Caco-2 (cell line): ENCODE results near the gene CERS6. TPM values are rescaled to one million over a fixed set of nuclear protein-coding genes. Genes with fewer than 3 reads are reported as not detected.

Experiments
- BruUV-seq: library from RNA; stranded (reverse); fragments of 400-500 nt; replicated peaks from 2 replicates; lab custom pipeline; 2021; lab: Mats Ljungman, UMichigan
- CTCF ChIA-PET: fragments of 300-600 bp; sonication (Branson Sonifier 250); formaldehyde crosslinking; loops from one replicate; lab custom pipeline; 2022; ENCODE audit warnings: antibody characterized with exemption; lab: Charles Lee
- POLR2A ChIA-PET: fragments of 300-600 bp; sonication (Branson Sonifier 250); formaldehyde crosslinking; loops from one replicate; lab custom pipeline; 2022; ENCODE audit warnings: antibody characterized with exemption; lab: Charles Lee
- DNase-seq, 2 experiments: peaks; one replicate each; pipeline versions ENCODE4 v3.0.0 to v3.0.0-alpha.2; 2020 to 2022
- H3K27me3 ChIP-seq: replicated peaks from 2 replicates; pipeline ENCODE4 v1.6.0; 2011; ENCODE audit warnings: low read length; ENCODE audit not compliant: control insufficient read depth, insufficient read depth
- H3K36me3 ChIP-seq: 2 replicates; pipeline ENCODE4 v1.5.1; 2011; ENCODE audit warnings: low read length; ENCODE audit not compliant: control insufficient read depth, insufficient read depth
- H3K4me1 ChIP-seq: fragments of 250-450 bp; sonication (Bioruptor Pico); 2 replicates; pipeline ENCODE4 v1.5.1; 2020; ENCODE audit warnings: mild to moderate bottlenecking
- H3K4me3 ChIP-seq: 2 replicates; pipeline ENCODE4 v1.5.1; 2011; ENCODE audit warnings: low read depth, mild to moderate bottlenecking, control low read depth, low read length
- H3K9me3 ChIP-seq: fragments of 250-450 bp; sonication (Bioruptor Pico); 2 replicates; pipeline ENCODE4 v1.5.1; 2020; ENCODE audit warnings: mild to moderate bottlenecking, moderate library complexity
- H3K27ac Mint-ChIP-seq: one replicate; pipeline ENCODE4 v1.8.0; 2022; ENCODE audit warnings: mixed read lengths; ENCODE audit not compliant: unreplicated experiment
- H3K27me3 Mint-ChIP-seq: one replicate; pipeline ENCODE4 v1.8.0; 2022; ENCODE audit warnings: mixed read lengths; ENCODE audit not compliant: insufficient read depth, unreplicated experiment
- H3K36me3 Mint-ChIP-seq: one replicate; pipeline ENCODE4 v1.8.0; 2022; ENCODE audit warnings: mild to moderate bottlenecking, mixed read lengths; ENCODE audit not compliant: insufficient read depth, unreplicated experiment
- H3K4me1 Mint-ChIP-seq: one replicate; pipeline ENCODE4 v1.8.0; 2022; ENCODE audit warnings: low read depth, mixed read lengths; ENCODE audit not compliant: unreplicated experiment
- H3K4me3 Mint-ChIP-seq: one replicate; pipeline ENCODE4 v1.8.0; 2022; ENCODE audit warnings: mild to moderate bottlenecking, moderate library complexity, mixed read lengths; ENCODE audit not compliant: unreplicated experiment
- H3K9me3 Mint-ChIP-seq: one replicate; pipeline ENCODE4 v1.8.0; 2022; ENCODE audit warnings: mixed read lengths; ENCODE audit not compliant: unreplicated experiment
- CTCF ChIP-seq, 2 experiments: fragments of 200-600 bp in 1 of 2; IDR thresholded peaks; 1 replicate in 1 of 2; 2 replicates in 1 of 2; pipeline versions ENCODE4 v1.5.1 to v1.8.0; 2011 to 2022; ENCODE audit warnings: antibody characterized with exemption in 1 of 2, control low read depth in 1 of 2, inconsistent platforms in 1 of 2, low read depth in 1 of 2, low read length in 1 of 2, mild to moderate bottlenecking in 1 of 2, moderate library complexity in 1 of 2; ENCODE audit not compliant: insufficient read depth in 1 of 2, severe bottlenecking in 1 of 2, unreplicated experiment in 1 of 2
- intact Hi-C: fragments of 100-400 bp; cut with micrococcal nuclease; formaldehyde crosslinking; loops from one replicate; pipeline ENCODE4 v1.10.0; 2022; ENCODE audit not compliant: unreplicated experiment
- total RNA-seq: library from RNA; stranded (reverse); gene quantifications from 2 replicates; pipeline ENCODE4 v1.2.3, GENCODE V29; 2022

Gene CERS6
- total RNA-seq, 1 experiment from 2014 or later, result 32.7 TPM

GRCh38 chr2:168781191-168781817 lies 325.2 kb downstream of the CERS6 start:
- Histone ChIP-seq H3K27me3 (no peaks in the 10 kb centered on the region), H3K36me3 (no peaks in the 10 kb centered on the region), H3K4me3 (no peak overlapping the region), H3K9me3 (no peaks in the 10 kb centered on the region), H3K4me1 (peaks cover 4% of the 10 kb centered on the region; the same call in 1 of the 2 replicates)
- Mint-ChIP-seq H3K36me3 (no peaks in the 10 kb centered on the region), H3K4me3 (no peak overlapping the region), H3K9me3 (no peaks in the 10 kb centered on the region), H3K27ac (no peak overlapping the region), H3K27me3 (no peaks in the 10 kb centered on the region), H3K4me1 (peaks cover 4% of the 10 kb centered on the region)
- no peak for TF ChIP-seq CTCF (IDR thresholded peaks at IDR 0.05; ENCODE audit: insufficient read depth in 1 of 2, low read depth in 1 of 2, low read length in 1 of 2, severe bottlenecking in 1 of 2, unreplicated experiment in 1 of 2)
- ChIA-PET POLR2A (no interaction called here), CTCF (no interaction called here)
- DNase-seq, result no peak
- BruUV-seq, result no TSS peak
- intact Hi-C loops, result no loop called here

- BruUV-seq, result no TSS peak
- peaks cover 5% of the 10 kb centered on the region for H3K4me1 Mint-ChIP-seq
- CTCF ChIA-PET, result no interaction called here
- H3K4me1 ChIP-seq, result peaks cover 4% of the 10 kb centered on the region; the same call in 1 of the 2 replicates
- H3K9me3 ChIP-seq, result no peaks in the 10 kb centered on the region
- H3K4me3 ChIP-seq, result no peak overlapping the region
- TF ChIP-seq CTCF (IDR thresholded peaks at IDR 0.05; ENCODE audit: insufficient read depth in 1 of 2, low read depth in 1 of 2, low read length in 1 of 2, severe bottlenecking in 1 of 2, unreplicated experiment in 1 of 2), result no peak
- intact Hi-C loops, result no loop called here
- POLR2A ChIA-PET, result no interaction called here
- no peaks in the 10 kb centered on the region for H3K36me3 Mint-ChIP-seq
- no peaks in the 10 kb centered on the region for H3K36me3 ChIP-seq
- peaks cover 2% of the 10 kb centered on the region for H3K9me3 Mint-ChIP-seq
- no peaks in the 10 kb centered on the region for H3K27me3 Mint-ChIP-seq
- H3K27ac Mint-ChIP-seq, result no peak overlapping the region
- H3K27me3 ChIP-seq, result no peaks in the 10 kb centered on the region
- no peak for DNase-seq
- H3K4me3 Mint-ChIP-seq, result no peak overlapping the region
These were observed 326.2 kb downstream of the CERS6 start for GRCh38 chr2:168782271-168782670.

- H3K36me3 ChIP-seq, result no peaks in the 10 kb centered on the region
- Mint-ChIP-seq H3K27ac (no peak overlapping the region), H3K36me3 (no peaks in the 10 kb centered on the region), H3K4me3 (no peak overlapping the region), H3K9me3 (peaks cover 7% of the 10 kb centered on the region), H3K27me3 (no peaks in the 10 kb centered on the region), H3K4me1 (peaks cover 14% of the 10 kb centered on the region)
- no peaks in the 10 kb centered on the region for H3K27me3 ChIP-seq
- BruUV-seq, result no TSS peak
- H3K4me1 ChIP-seq, result no peaks in the 10 kb centered on the region
- H3K9me3 ChIP-seq, result no peaks in the 10 kb centered on the region
- intact Hi-C loops, result no loop called here
- H3K4me3 ChIP-seq, result no peak overlapping the region
- ChIA-PET POLR2A (no interaction called here), CTCF (no interaction called here)
- DNase-seq, result no peak
- no peak for TF ChIP-seq CTCF (IDR thresholded peaks at IDR 0.05; ENCODE audit: insufficient read depth in 1 of 2, low read depth in 1 of 2, low read length in 1 of 2, severe bottlenecking in 1 of 2, unreplicated experiment in 1 of 2)
These were observed 328.9 kb downstream of the CERS6 start for GRCh38 chr2:168784993-168785392.
